Camera-type eye (tissue), 1 donor: ENCODE measurements around the gene TMED5. TPM values are rescaled to one million over a fixed set of nuclear protein-coding genes. Genes with fewer than 3 reads are reported as not detected.

ENCODE experiments used
- total RNA-seq: library from RNA; depleted of rRNA; stranded (reverse); fragments of >200 nt; gene quantifications from one replicate; pipeline ENCODE4 v1.2.3, GENCODE V29; 2014

The TMED5 gene
- 49.0 TPM for total RNA-seq

GRCh38 chr1:93179886-93180722, at the start of gene TMED5:
Gene TMED5, minus strand, starts transcription at chr1:93180413. Its CDS starts 171 bp downstream, at chr1:93180242.

DNA sequence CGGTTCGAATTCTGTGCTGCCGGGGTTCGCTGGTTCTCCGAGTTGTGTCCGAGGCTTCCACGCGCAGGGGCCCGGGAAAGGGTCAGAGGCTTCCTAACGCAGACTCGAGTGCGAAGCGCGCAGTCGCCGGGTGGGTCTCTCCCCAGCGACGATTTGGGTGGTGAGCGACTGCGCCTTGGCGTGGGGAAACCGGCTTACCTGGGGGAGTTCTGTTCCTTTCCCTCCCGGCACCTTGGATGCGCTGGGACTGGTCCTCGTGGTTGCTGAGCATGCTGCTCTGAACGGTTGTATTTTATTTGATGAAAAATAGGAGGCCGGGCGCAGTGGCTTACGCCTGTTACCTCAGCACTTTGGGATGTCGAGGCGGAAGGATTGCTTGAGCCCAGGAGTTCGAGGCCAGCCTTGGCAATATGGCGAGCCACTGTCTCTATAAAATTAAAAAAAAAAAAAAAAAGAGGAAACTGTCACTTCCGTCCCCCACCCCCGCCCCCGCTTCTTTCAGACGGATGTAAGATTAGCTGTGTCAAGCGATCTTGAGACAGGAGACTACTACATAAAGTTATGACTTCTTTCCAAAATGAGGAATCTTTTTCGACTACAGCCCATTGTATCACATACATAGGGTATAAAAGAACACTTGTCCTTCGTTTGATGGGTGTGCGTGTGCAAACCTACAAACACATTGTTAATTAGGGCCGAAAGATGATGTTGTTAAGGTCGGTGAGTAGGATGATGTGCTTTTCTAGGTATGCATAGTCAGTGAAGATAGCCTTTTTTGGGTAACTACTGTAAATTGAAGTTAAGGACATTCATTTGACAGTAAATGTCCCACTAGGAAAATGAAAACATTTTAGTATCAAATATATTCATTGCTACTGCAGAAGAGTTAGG, 755 bp upstream of the TMED5 start, which contains the start of gene CCDC18:
TSS of gene CCDC18 (plus strand) at position 2 of the 891 bp plus-strand sequence. CDS start 2,638 bp downstream, outside the sequence.

Other genes starting within 250 kb of the TMED5 start
- gene DIPK1A, start 219.0 kb downstream of the TMED5 start, total RNA-seq: 20.0 TPM
- gene MTF2, start 101.1 kb downstream of the TMED5 start, total RNA-seq: 98.0 TPM
- 15.0 TPM for gene CCDC18, start 311 bp upstream of the TMED5 start, total RNA-seq
- 57.9 TPM for gene DR1, start 165.5 kb upstream of the TMED5 start, total RNA-seq